ENCODE data around the gene UBE2I.

Gene UBE2I

GRCh38 chr16:1337486-1337885 is 28.1 kb downstream of the UBE2I start:
- TF ChIP-seq YY1 (IDR thresholded peaks at IDR 0.05; ENCODE audit: insufficient read depth, insufficient read length) (no peak), ZNF274 (IDR thresholded peaks at IDR 0.05; ENCODE audit: low read depth, low read length) (no peak), SUZ12 (IDR thresholded peaks at IDR 0.05; ENCODE audit: extremely low read depth, insufficient read depth, insufficient read length) (no peak)
- no peaks in the 10 kb centered on the region for H3K36me3 ChIP-seq (ENCODE audit: insufficient read depth, insufficient read length, low read length)
- H3K4me1 ChIP-seq (ENCODE audit: insufficient read depth, insufficient read length) = peaks cover 22% of the 10 kb centered on the region
- no peak overlapping the region for H3K4me3 ChIP-seq (ENCODE audit: insufficient read length, low read depth)
- DNase-seq (ENCODE audit: low read depth, low spot score) = no peak
- H3K27me3 ChIP-seq (ENCODE audit: insufficient read depth, insufficient read length) = peaks cover 54% of the 10 kb centered on the region
- no peaks in the 10 kb centered on the region for H3K9me3 ChIP-seq (ENCODE audit: insufficient read depth, low read length)
- H3K9ac ChIP-seq (ENCODE audit: insufficient read length, low read depth) = no peak overlapping the region

- no peak for DNase-seq (ENCODE audit: low read depth, low spot score)
Observed at GRCh38 chr16:1338119-1338730, 28.8 kb downstream of the UBE2I start.

GRCh38 chr16:1338855-1339675 is 29.6 kb downstream of the UBE2I start:
- no peak for DNase-seq (ENCODE audit: low read depth, low spot score)
- peaks cover 40% of the 10 kb centered on the region for H3K27me3 ChIP-seq (ENCODE audit: insufficient read depth, insufficient read length)
- TF ChIP-seq ZNF274 (IDR thresholded peaks at IDR 0.05; ENCODE audit: low read depth, low read length) = no peak
- TF ChIP-seq SUZ12 (IDR thresholded peaks at IDR 0.05; ENCODE audit: extremely low read depth, insufficient read depth, insufficient read length) = no peak
- no peak for TF ChIP-seq YY1 (IDR thresholded peaks at IDR 0.05; ENCODE audit: insufficient read depth, insufficient read length)
- no peak overlapping the region for H3K4me3 ChIP-seq (ENCODE audit: insufficient read length, low read depth)
- no peaks in the 10 kb centered on the region for H3K9me3 ChIP-seq (ENCODE audit: insufficient read depth, low read length)
- peaks cover 23% of the 10 kb centered on the region for H3K4me1 ChIP-seq (ENCODE audit: insufficient read depth, insufficient read length)
- H3K9ac ChIP-seq (ENCODE audit: insufficient read length, low read depth) = no peak overlapping the region
- no peaks in the 10 kb centered on the region for H3K36me3 ChIP-seq (ENCODE audit: insufficient read depth, insufficient read length, low read length)

More at GRCh38 chr16:1338119-1338730, 28.8 kb downstream of the UBE2I start:
- no peak for TF ChIP-seq YY1 (IDR thresholded peaks at IDR 0.05; ENCODE audit: insufficient read depth, insufficient read length)
- no peak for TF ChIP-seq ZNF274 (IDR thresholded peaks at IDR 0.05; ENCODE audit: low read depth, low read length)
- no peak overlapping the region for H3K9ac ChIP-seq (ENCODE audit: insufficient read length, low read depth)
- H3K9me3 ChIP-seq (ENCODE audit: insufficient read depth, low read length) = no peaks in the 10 kb centered on the region
- no peaks in the 10 kb centered on the region for H3K36me3 ChIP-seq (ENCODE audit: insufficient read depth, insufficient read length, low read length)
- H3K27me3 ChIP-seq (ENCODE audit: insufficient read depth, insufficient read length) = peaks cover 47% of the 10 kb centered on the region
- no peak overlapping the region for H3K4me3 ChIP-seq (ENCODE audit: insufficient read length, low read depth)
- peaks cover 23% of the 10 kb centered on the region for H3K4me1 ChIP-seq (ENCODE audit: insufficient read depth, insufficient read length)

- peaks cover 22% of the 10 kb centered on the region for H3K27me3 ChIP-seq (ENCODE audit: insufficient read depth, insufficient read length)
- no peak overlapping the region for H3K4me3 ChIP-seq (ENCODE audit: insufficient read length, low read depth)
- DNase-seq (ENCODE audit: low read depth, low spot score) = no peak
- H3K9ac ChIP-seq (ENCODE audit: insufficient read length, low read depth) = no peak overlapping the region
- H3K36me3 ChIP-seq (ENCODE audit: insufficient read depth, insufficient read length, low read length) = no peaks in the 10 kb centered on the region
- no peak for TF ChIP-seq ZNF274 (IDR thresholded peaks at IDR 0.05; ENCODE audit: low read depth, low read length)
- TF ChIP-seq SUZ12 (IDR thresholded peaks at IDR 0.05; ENCODE audit: extremely low read depth, insufficient read depth, insufficient read length) = no peak
- TF ChIP-seq YY1 (IDR thresholded peaks at IDR 0.05; ENCODE audit: insufficient read depth, insufficient read length) = no peak
- no peaks in the 10 kb centered on the region for H3K9me3 ChIP-seq (ENCODE audit: insufficient read depth, low read length)
- H3K4me1 ChIP-seq (ENCODE audit: insufficient read depth, insufficient read length) = peaks cover 17% of the 10 kb centered on the region
Observed at GRCh38 chr16:1340730-1341494, 31.5 kb downstream of the UBE2I start.

- Histone ChIP-seq H3K4me3 (ENCODE audit: insufficient read length, low read depth) (no peak overlapping the region), H3K4me1 (ENCODE audit: insufficient read depth, insufficient read length) (peaks cover 16% of the 10 kb centered on the region), H3K9me3 (ENCODE audit: insufficient read depth, low read length) (no peaks in the 10 kb centered on the region), H3K9ac (ENCODE audit: insufficient read length, low read depth) (peak overlapping the region; percentile 11), H3K27me3 (ENCODE audit: insufficient read depth, insufficient read length) (peaks cover 13% of the 10 kb centered on the region), H3K36me3 (ENCODE audit: insufficient read depth, insufficient read length, low read length) (peaks cover under 1% of the 10 kb centered on the region)
- no peak for TF ChIP-seq YY1 (IDR thresholded peaks at IDR 0.05; ENCODE audit: insufficient read depth, insufficient read length)
- no peak for TF ChIP-seq ZNF274 (IDR thresholded peaks at IDR 0.05; ENCODE audit: low read depth, low read length)
- no peak for TF ChIP-seq SUZ12 (IDR thresholded peaks at IDR 0.05; ENCODE audit: extremely low read depth, insufficient read depth, insufficient read length)
- no peak for DNase-seq (ENCODE audit: low read depth, low spot score)
Observed at GRCh38 chr16:1341495-1342420, 32.3 kb downstream of the UBE2I start.

GRCh38 chr16:1342526-1343427 is 33.3 kb downstream of the UBE2I start:
- no peak for TF ChIP-seq ZNF274 (IDR thresholded peaks at IDR 0.05; ENCODE audit: low read depth, low read length)
- TF ChIP-seq SUZ12 (IDR thresholded peaks at IDR 0.05; ENCODE audit: extremely low read depth, insufficient read depth, insufficient read length) = no peak
- no peak for TF ChIP-seq YY1 (IDR thresholded peaks at IDR 0.05; ENCODE audit: insufficient read depth, insufficient read length)
- peaks cover 9% of the 10 kb centered on the region for H3K27me3 ChIP-seq (ENCODE audit: insufficient read depth, insufficient read length)
- H3K36me3 ChIP-seq (ENCODE audit: insufficient read depth, insufficient read length, low read length) = peaks cover 9% of the 10 kb centered on the region
- no peak overlapping the region for H3K4me3 ChIP-seq (ENCODE audit: insufficient read length, low read depth)
- peaks cover 14% of the 10 kb centered on the region for H3K4me1 ChIP-seq (ENCODE audit: insufficient read depth, insufficient read length)
- peak overlapping the region; percentile 36 for H3K9ac ChIP-seq (ENCODE audit: insufficient read length, low read depth)
- no peaks in the 10 kb centered on the region for H3K9me3 ChIP-seq (ENCODE audit: insufficient read depth, low read length)
- peak; percentile 96 for DNase-seq (ENCODE audit: low read depth, low spot score)
